Measurements from ENCODE around the gene PLOD1.

PLOD1 gene

DNA sequence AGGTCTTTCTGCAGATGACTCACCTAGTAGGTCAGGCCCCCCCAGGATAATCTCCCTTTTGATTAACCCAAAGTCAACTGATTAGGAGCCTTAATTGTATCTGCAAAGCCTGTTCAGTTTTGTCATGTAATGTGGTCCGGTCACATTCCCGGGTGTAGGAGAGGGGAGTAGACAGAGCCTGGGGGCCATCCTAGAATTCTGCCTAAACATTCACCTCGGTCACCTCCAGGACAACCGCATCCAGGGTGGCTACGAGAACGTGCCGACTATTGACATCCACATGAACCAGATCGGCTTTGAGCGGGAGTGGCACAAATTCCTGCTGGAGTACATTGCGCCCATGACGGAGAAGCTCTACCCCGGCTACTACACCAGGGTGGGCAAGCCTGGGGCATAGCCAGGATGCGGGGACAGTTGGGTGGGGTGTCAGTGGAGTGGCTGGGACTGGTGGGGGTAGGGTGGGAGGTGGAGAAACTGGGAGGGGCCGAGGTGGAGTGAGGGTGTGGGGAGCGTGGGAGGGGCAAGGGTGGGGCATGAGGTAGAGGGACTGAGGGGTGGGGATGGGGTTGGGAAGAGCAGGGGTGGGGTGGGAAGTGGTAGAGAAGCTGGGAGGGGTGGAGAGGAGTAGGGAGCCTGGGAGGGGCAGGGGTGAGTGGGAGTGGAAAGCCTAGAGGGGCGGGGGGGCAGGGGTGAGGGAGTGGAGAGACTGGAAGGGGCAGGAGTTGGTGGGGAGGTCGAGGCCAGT, 36.1 kb downstream of the PLOD1 start:
- Histone ChIP-seq H3K79me2 (ENCODE audit: insufficient read depth, low read length) (no peaks in the 10 kb centered on the region), H4K20me1 (ENCODE audit: insufficient read depth, low read length) (no peaks in the 10 kb centered on the region), H3K27ac (ENCODE audit: low read depth, low read length, poor library complexity, severe bottlenecking) (no peak overlapping the region), H2AFZ (ENCODE audit: low read length) (no peak overlapping the region), H3F3A (ENCODE audit: insufficient read depth, low read length) (no peaks in the 10 kb centered on the region), H3K9me3 (ENCODE audit: low read length) (no peaks in the 10 kb centered on the region), H3K36me3 (ENCODE audit: insufficient read depth, low read length) (peaks cover 28% of the 10 kb centered on the region), H3K4me2 (ENCODE audit: low read length) (no peak overlapping the region), H3K4me3 (ENCODE audit: low read depth, low read length, poor library complexity, severe bottlenecking) (no peak overlapping the region), H3K27me3 (ENCODE audit: insufficient read depth, low read length) (no peaks in the 10 kb centered on the region), H3K9ac (ENCODE audit: low read length) (no peak overlapping the region), H3K4me1 (ENCODE audit: insufficient read depth, low read length, severe bottlenecking) (no peaks in the 10 kb centered on the region), H3K9me2 (ENCODE audit: low read depth, low read length) (no peaks in the 10 kb centered on the region)
- TF ChIP-seq, protein P1, sequence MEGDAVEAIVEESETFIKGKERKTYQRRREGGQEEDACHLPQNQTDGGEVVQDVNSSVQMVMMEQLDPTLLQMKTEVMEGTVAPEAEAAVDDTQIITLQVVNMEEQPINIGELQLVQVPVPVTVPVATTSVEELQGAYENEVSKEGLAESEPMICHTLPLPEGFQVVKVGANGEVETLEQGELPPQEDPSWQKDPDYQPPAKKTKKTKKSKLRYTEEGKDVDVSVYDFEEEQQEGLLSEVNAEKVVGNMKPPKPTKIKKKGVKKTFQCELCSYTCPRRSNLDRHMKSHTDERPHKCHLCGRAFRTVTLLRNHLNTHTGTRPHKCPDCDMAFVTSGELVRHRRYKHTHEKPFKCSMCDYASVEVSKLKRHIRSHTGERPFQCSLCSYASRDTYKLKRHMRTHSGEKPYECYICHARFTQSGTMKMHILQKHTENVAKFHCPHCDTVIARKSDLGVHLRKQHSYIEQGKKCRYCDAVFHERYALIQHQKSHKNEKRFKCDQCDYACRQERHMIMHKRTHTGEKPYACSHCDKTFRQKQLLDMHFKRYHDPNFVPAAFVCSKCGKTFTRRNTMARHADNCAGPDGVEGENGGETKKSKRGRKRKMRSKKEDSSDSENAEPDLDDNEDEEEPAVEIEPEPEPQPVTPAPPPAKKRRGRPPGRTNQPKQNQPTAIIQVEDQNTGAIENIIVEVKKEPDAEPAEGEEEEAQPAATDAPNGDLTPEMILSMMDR (IDR thresholded peaks at IDR 0.05; ENCODE audit: low read length) = no peak
- no peak for TF ChIP-seq EZH2 (IDR thresholded peaks at IDR 0.05; ENCODE audit: borderline replicate concordance, low read length)

DNA sequence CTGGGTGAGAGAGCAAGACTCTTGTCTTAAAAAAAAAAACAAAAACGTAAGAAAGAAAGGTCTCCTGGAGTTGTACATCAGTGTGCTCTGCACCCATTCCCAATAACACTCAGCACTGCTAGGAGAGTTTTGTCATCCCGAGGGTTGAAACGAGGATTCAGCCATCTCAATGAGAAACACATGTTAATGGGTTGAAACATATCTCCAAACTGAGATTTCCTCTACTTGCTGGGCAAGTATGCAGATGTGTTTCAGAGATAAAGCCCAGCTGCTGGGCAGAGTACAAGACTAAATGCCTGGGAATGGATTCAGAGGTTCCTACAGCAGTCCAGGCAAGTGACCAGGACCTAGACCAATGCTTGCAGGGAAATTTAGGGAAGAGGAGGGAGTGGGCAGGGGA, 43.1 kb downstream of the PLOD1 start:
- no peak overlapping the region for H3K4me2 ChIP-seq (ENCODE audit: low read length)
- no peaks in the 10 kb centered on the region for H3K27me3 ChIP-seq (ENCODE audit: insufficient read depth, low read length)
- no peaks in the 10 kb centered on the region for H4K20me1 ChIP-seq (ENCODE audit: insufficient read depth, low read length)
- H2AFZ ChIP-seq (ENCODE audit: low read length) = no peak overlapping the region
- no peaks in the 10 kb centered on the region for H3F3A ChIP-seq (ENCODE audit: insufficient read depth, low read length)
- H3K36me3 ChIP-seq (ENCODE audit: insufficient read depth, low read length) = peaks cover 20% of the 10 kb centered on the region
- H3K9ac ChIP-seq (ENCODE audit: low read length) = no peak overlapping the region
- H3K4me1 ChIP-seq (ENCODE audit: insufficient read depth, low read length, severe bottlenecking) = peaks cover 30% of the 10 kb centered on the region
- TF ChIP-seq, protein P1 (IDR thresholded peaks at IDR 0.05; ENCODE audit: low read length) = no peak
- no peak for TF ChIP-seq EZH2 (IDR thresholded peaks at IDR 0.05; ENCODE audit: borderline replicate concordance, low read length)
- no peaks in the 10 kb centered on the region for H3K9me2 ChIP-seq (ENCODE audit: low read depth, low read length)
- H3K79me2 ChIP-seq (ENCODE audit: insufficient read depth, low read length) = peaks cover 4% of the 10 kb centered on the region; the same call in 1 of the 2 replicates
- no peak overlapping the region for H3K4me3 ChIP-seq (ENCODE audit: low read depth, low read length, poor library complexity, severe bottlenecking)
- H3K9me3 ChIP-seq (ENCODE audit: low read length) = no peaks in the 10 kb centered on the region
- no peak overlapping the region for H3K27ac ChIP-seq (ENCODE audit: low read depth, low read length, poor library complexity, severe bottlenecking)

DNA sequence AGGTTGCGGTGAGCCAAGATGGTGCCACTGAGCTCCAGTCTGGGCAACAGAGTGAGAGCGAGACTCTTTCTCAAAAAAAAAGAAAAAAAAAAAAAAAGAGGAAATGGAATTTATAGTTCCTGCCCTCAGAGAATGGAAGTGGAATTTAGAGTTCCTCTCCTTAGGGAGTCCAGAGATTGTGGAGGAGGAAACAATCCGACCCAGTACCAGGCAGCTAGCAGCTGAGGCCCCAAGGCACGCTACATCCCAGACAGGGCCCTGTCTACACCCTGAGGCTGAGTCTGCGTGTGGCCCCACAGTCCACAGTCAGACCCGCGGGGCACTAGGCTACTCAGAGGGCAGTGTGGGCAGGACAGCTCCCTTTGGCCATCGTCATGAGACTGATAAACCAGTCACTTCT, 43.8 kb downstream of the PLOD1 start:
- H3K9ac ChIP-seq (ENCODE audit: low read length) = no peak overlapping the region
- H3K27ac ChIP-seq (ENCODE audit: low read depth, low read length, poor library complexity, severe bottlenecking) = no peak overlapping the region

More for the DNA sequence above, 43.8 kb downstream of the PLOD1 start:
- Histone ChIP-seq H3K4me1 (ENCODE audit: insufficient read depth, low read length, severe bottlenecking) (peaks cover 30% of the 10 kb centered on the region), H3F3A (ENCODE audit: insufficient read depth, low read length) (no peaks in the 10 kb centered on the region), H3K27me3 (ENCODE audit: insufficient read depth, low read length) (no peaks in the 10 kb centered on the region), H3K36me3 (ENCODE audit: insufficient read depth, low read length) (peaks cover 22% of the 10 kb centered on the region), H3K9me3 (ENCODE audit: low read length) (no peaks in the 10 kb centered on the region), H3K9me2 (ENCODE audit: low read depth, low read length) (no peaks in the 10 kb centered on the region), H3K79me2 (ENCODE audit: insufficient read depth, low read length) (peaks cover 4% of the 10 kb centered on the region; the same call in 1 of the 2 replicates), H2AFZ (ENCODE audit: low read length) (no peak overlapping the region), H4K20me1 (ENCODE audit: insufficient read depth, low read length) (no peaks in the 10 kb centered on the region), H3K4me2 (ENCODE audit: low read length) (no peak overlapping the region), H3K4me3 (ENCODE audit: low read depth, low read length, poor library complexity, severe bottlenecking) (no peak overlapping the region)
- TF ChIP-seq EZH2 (IDR thresholded peaks at IDR 0.05; ENCODE audit: borderline replicate concordance, low read length) = no peak
- TF ChIP-seq, protein P1 (IDR thresholded peaks at IDR 0.05; ENCODE audit: low read length) = no peak
